Measurements from ENCODE around the gene UBE3A. TPM values are rescaled to one million over a fixed set of nuclear protein-coding genes. Genes with fewer than 3 reads are reported as not detected.

UBE3A gene
- total and polyA plus RNA-seq, 2 donors from 2014 or later, result 22.3 to 103 TPM

- intact Hi-C loops (cut with DNase I), result loop anchor here (10.0 kb wide), 1 partner anchor 82 kb away; no protein-coding TSS in a partner anchor
- Histone ChIP-seq H3K27me3 (ENCODE audit: control insufficient read depth, insufficient read depth, low read length) (no peaks in the 10 kb centered on the region), H3K4me1 (ENCODE audit: control insufficient read depth in 2 of 3, insufficient read depth in 2 of 3, low read depth in 1 of 3, low read length in 3 of 3) (peaks cover 0 to 12% (median 0%) of the 10 kb centered on the region in 3 donors), H3K36me3 (ENCODE audit: control insufficient read depth in 2 of 3, insufficient read depth in 3 of 3, low read length in 3 of 3) (no peaks in the 10 kb centered on the region), H3K9me3 (ENCODE audit: control insufficient read depth in 2 of 3, insufficient read depth in 1 of 3, low read length in 3 of 3) (no peaks in the 10 kb centered on the region), H3K9ac (ENCODE audit: low read length in 3 of 3) (no peak overlapping the region), H3K4me3 (ENCODE audit: low read length in 3 of 3) (no peak overlapping the region), H3K27ac (ENCODE audit: low read depth in 2 of 2, low read length in 2 of 2) (no peak overlapping the region)
- DNase-seq, result no peak
- no peak for TF ChIP-seq CTCF (IDR thresholded peaks at IDR 0.05; ENCODE audit: borderline replicate concordance, extremely low read depth, insufficient read depth)
- FAIRE-seq, result no peak
Observed at GRCh38 chr15:25426896-25427610, 11.8 kb downstream of the UBE3A start.

- no peak for TF ChIP-seq CTCF (IDR thresholded peaks at IDR 0.05; ENCODE audit: borderline replicate concordance, extremely low read depth, insufficient read depth)
- FAIRE-seq (no peak), DNase-seq (no peak)
- intact Hi-C loops (cut with DNase I), result loop anchor here (10.0 kb wide), 1 partner anchor 79 kb away; no protein-coding TSS in a partner anchor
- no peak overlapping the region for H3K9ac ChIP-seq (ENCODE audit: low read length in 3 of 3)
- no peaks in the 10 kb centered on the region for H3K27me3 ChIP-seq (ENCODE audit: control insufficient read depth, insufficient read depth, low read length)
- no peak overlapping the region for H3K27ac ChIP-seq (ENCODE audit: low read depth in 2 of 2, low read length in 2 of 2)
- H3K4me3 ChIP-seq (ENCODE audit: low read length in 3 of 3), result no peak overlapping the region
- H3K4me1 ChIP-seq (ENCODE audit: control insufficient read depth in 2 of 3, insufficient read depth in 2 of 3, low read depth in 1 of 3, low read length in 3 of 3), result peaks cover 0 to 7% (median 0%) of the 10 kb centered on the region in 3 donors
- H3K9me3 ChIP-seq (ENCODE audit: control insufficient read depth in 2 of 3, insufficient read depth in 1 of 3, low read length in 3 of 3), result no peaks in the 10 kb centered on the region
- H3K36me3 ChIP-seq (ENCODE audit: control insufficient read depth in 2 of 3, insufficient read depth in 3 of 3, low read length in 3 of 3), result no peaks in the 10 kb centered on the region
Observed at GRCh38 chr15:25424073-25424472, 14.8 kb downstream of the UBE3A start.

GRCh38 chr15:25422021-25422420 lies 16.8 kb downstream of the UBE3A start:
- Histone ChIP-seq H3K27ac (ENCODE audit: low read depth in 2 of 2, low read length in 2 of 2) (no peak overlapping the region), H3K9ac (ENCODE audit: low read length in 3 of 3) (no peak overlapping the region), H3K4me1 (ENCODE audit: control insufficient read depth in 2 of 3, insufficient read depth in 2 of 3, low read depth in 1 of 3, low read length in 3 of 3) (peaks cover 0 to 9% (median 0%) of the 10 kb centered on the region in 3 donors), H3K4me3 (ENCODE audit: low read length in 3 of 3) (no peak overlapping the region), H3K9me3 (ENCODE audit: control insufficient read depth in 2 of 3, insufficient read depth in 1 of 3, low read length in 3 of 3) (no peaks in the 10 kb centered on the region), H3K27me3 (ENCODE audit: control insufficient read depth, insufficient read depth, low read length) (no peaks in the 10 kb centered on the region), H3K36me3 (ENCODE audit: control insufficient read depth in 2 of 3, insufficient read depth in 3 of 3, low read length in 3 of 3) (no peaks in the 10 kb centered on the region)
- intact Hi-C loops (cut with DNase I), result loop anchor here (10.0 kb wide), 1 partner anchor 77 kb away; no protein-coding TSS in a partner anchor
- no peak for TF ChIP-seq CTCF (IDR thresholded peaks at IDR 0.05; ENCODE audit: borderline replicate concordance, extremely low read depth, insufficient read depth)
- DNase-seq (no peak), FAIRE-seq (no peak)
